ENCODE results near the gene RHBDF2. TPM values are rescaled to one million over a fixed set of nuclear protein-coding genes. Genes with fewer than 3 reads are reported as not detected.

The RHBDF2 gene
- total RNA-seq, 2 donors from 2014 or later: 91.6 to 153 TPM

DNA sequence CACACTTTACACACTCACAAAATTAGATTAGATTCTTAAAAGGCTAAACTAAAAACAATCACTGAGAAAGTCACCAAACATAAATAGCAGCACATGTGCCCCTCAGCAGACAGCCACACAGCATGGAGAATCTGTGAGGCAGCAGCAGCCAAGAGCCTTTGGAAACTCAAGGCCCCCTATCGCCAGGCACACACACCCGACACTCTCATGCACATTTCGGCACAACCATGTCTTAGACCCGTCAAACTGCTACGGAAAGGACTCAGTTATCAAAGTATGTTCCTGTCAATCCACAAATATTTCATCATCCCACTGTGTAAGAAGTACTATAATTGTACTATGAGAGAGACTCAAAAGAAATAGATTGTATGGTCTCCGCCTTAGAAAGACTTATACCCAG, 69.2 kb downstream of the RHBDF2 start:
- H3K4me3 ChIP-seq: no peak overlapping the region
- DNase-seq (ENCODE audit: low spot score) (no peak), ATAC-seq (ENCODE audit: insufficient number of reproducible peaks, low FRiP score, low read depth) (no peak)
- peaks cover 3 to 14% of the 10 kb centered on the region in 2 donors for H3K4me1 ChIP-seq (ENCODE audit: control insufficient read depth in 1 of 2, low read depth in 2 of 2)
- no peak overlapping the region for H3K27ac ChIP-seq
- TF ChIP-seq, protein P1, sequence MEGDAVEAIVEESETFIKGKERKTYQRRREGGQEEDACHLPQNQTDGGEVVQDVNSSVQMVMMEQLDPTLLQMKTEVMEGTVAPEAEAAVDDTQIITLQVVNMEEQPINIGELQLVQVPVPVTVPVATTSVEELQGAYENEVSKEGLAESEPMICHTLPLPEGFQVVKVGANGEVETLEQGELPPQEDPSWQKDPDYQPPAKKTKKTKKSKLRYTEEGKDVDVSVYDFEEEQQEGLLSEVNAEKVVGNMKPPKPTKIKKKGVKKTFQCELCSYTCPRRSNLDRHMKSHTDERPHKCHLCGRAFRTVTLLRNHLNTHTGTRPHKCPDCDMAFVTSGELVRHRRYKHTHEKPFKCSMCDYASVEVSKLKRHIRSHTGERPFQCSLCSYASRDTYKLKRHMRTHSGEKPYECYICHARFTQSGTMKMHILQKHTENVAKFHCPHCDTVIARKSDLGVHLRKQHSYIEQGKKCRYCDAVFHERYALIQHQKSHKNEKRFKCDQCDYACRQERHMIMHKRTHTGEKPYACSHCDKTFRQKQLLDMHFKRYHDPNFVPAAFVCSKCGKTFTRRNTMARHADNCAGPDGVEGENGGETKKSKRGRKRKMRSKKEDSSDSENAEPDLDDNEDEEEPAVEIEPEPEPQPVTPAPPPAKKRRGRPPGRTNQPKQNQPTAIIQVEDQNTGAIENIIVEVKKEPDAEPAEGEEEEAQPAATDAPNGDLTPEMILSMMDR (IDR thresholded peaks at IDR 0.05): no peak
- H3K27me3 ChIP-seq (replicated peaks; ENCODE audit: insufficient read depth): no peaks in the 10 kb centered on the region
- H3K36me3 ChIP-seq: peaks cover 5% of the 10 kb centered on the region
- no peaks in the 10 kb centered on the region for H3K9me3 ChIP-seq

DNA sequence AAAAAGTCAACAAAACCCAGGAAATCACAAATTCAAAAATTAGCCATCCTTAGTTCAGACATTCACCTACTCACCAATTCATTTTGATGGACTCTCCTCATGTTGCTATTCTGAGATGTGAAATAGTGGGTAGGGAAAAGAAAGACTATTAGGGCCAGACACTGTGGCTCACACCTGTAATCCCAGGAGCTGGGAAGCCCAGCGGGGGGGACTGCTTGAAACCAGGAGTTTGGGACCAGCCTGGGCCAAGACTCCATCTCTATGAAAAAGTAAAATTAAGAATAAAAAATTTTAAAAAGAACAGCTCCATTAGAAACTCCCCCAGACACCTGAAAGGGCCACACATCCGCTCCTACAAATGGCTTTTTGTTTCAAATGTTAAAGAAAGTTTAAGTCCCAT, 69.7 kb downstream of the RHBDF2 start:
- Histone ChIP-seq H3K27me3 (replicated peaks; ENCODE audit: insufficient read depth) (no peaks in the 10 kb centered on the region), H3K9me3 (no peaks in the 10 kb centered on the region), H3K4me1 (ENCODE audit: control insufficient read depth in 1 of 2, low read depth in 2 of 2) (peaks cover 3 to 14% of the 10 kb centered on the region in 2 donors), H3K36me3 (peaks cover 5% of the 10 kb centered on the region), H3K4me3 (no peak overlapping the region), H3K27ac (no peak overlapping the region)
- no peak for ATAC-seq (ENCODE audit: insufficient number of reproducible peaks, low FRiP score, low read depth)
- TF ChIP-seq, protein P1 (IDR thresholded peaks at IDR 0.05): no peak
- no peak for DNase-seq (ENCODE audit: low spot score)

DNA sequence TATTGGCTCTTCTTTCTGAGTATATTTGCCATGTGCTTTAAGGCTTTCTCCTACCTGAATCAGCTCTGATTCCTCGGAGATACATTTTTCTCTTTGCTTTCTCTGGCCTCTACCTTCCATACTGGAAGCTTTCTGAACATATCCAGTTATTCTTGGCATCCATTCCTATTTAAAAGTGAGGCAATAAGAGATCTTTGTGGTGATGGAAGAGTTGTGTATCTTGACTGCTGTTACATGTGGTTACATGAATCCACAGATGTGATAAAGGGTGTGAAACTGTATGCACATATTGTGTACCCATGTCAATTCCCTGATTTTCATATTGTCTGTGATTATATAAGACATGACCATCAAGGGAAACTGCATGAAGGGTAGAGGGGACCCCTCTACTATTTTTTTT, 72.7 kb downstream of the RHBDF2 start:
- Histone ChIP-seq H3K27me3 (replicated peaks; ENCODE audit: insufficient read depth) (no peaks in the 10 kb centered on the region), H3K36me3 (peaks cover 5% of the 10 kb centered on the region), H3K27ac (no peak overlapping the region), H3K4me1 (ENCODE audit: control insufficient read depth in 1 of 2, low read depth in 2 of 2) (peaks cover 3 to 14% of the 10 kb centered on the region in 2 donors), H3K9me3 (no peaks in the 10 kb centered on the region), H3K4me3 (no peak overlapping the region)
- no peak for DNase-seq (ENCODE audit: low spot score)
- no peak for ATAC-seq (ENCODE audit: insufficient number of reproducible peaks, low FRiP score, low read depth)
- TF ChIP-seq, protein P1 (IDR thresholded peaks at IDR 0.05): no peak

DNA sequence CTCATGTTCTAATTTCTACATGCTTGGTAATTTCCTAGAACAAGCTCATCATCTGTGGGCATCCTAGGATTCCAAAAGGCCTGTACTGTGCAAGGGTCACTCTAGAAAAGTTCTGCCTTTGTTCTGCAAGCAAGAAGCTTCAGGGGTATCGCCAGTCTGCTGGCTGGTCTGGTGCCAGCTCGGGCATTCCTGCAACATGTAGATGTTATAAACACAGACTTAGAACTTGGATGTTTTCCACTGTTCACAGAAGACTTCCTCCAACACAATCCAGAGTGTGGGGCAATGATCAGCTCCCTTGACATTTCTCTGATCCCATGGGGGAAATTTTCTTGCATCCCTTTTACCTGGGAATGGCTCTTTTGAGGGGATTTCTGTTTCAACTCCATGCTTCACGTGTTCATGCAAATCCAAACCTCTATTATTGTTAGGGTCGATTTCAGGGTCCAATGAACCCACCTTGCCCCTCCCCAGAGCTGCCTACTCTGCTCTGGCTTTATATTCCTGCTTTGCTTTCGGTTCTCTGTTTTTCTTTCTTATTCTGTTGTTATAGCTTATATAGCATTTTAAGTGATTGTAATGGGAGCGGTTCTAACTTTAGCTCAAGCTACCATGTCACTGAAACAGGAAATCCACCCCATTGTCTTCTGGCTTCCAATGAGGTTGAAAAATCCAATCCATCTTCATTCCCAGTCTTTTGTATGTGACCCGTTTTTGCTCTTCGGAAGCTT, 73.6 kb downstream of the RHBDF2 start:
- H3K4me3 ChIP-seq: no peak overlapping the region
- no peaks in the 10 kb centered on the region for H3K9me3 ChIP-seq
- no peak for DNase-seq (ENCODE audit: low spot score)
- no peak overlapping the region for H3K27ac ChIP-seq
- TF ChIP-seq, protein P1 (IDR thresholded peaks at IDR 0.05): no peak
- H3K27me3 ChIP-seq (replicated peaks; ENCODE audit: insufficient read depth): no peaks in the 10 kb centered on the region
- peaks cover 3 to 14% of the 10 kb centered on the region in 2 donors for H3K4me1 ChIP-seq (ENCODE audit: control insufficient read depth in 1 of 2, low read depth in 2 of 2)
- H3K36me3 ChIP-seq: peaks cover 5% of the 10 kb centered on the region
- ATAC-seq (ENCODE audit: insufficient number of reproducible peaks, low FRiP score, low read depth): no peak

DNA sequence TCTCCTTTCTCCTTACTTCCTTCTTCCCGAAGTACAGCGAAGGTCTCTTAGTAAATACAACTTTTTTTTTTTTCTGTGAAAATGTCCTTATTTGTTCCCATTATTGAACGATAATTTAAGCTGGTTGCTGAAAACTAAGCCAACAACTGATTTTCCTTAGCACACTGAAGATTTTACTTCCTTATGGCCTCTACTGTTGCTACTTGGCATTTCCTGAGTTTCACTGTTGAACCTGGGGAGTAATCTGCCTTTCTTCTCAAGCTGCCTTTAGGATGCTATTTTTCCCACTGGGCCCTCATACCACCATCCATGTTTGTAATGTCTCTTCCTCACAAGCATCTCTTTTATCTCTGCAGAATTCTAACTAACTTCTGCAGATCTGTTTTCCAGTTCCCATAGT, 74.4 kb downstream of the RHBDF2 start:
- peaks cover 5% of the 10 kb centered on the region for H3K36me3 ChIP-seq
- ATAC-seq (ENCODE audit: insufficient number of reproducible peaks, low FRiP score, low read depth): no peak
- no peak for DNase-seq (ENCODE audit: low spot score)
- no peak overlapping the region for H3K27ac ChIP-seq
- H3K4me1 ChIP-seq (ENCODE audit: control insufficient read depth in 1 of 2, low read depth in 2 of 2): peaks cover 3 to 14% of the 10 kb centered on the region in 2 donors
- H3K27me3 ChIP-seq (replicated peaks; ENCODE audit: insufficient read depth): no peaks in the 10 kb centered on the region
- no peaks in the 10 kb centered on the region for H3K9me3 ChIP-seq
- TF ChIP-seq, protein P1 (IDR thresholded peaks at IDR 0.05): no peak
- H3K4me3 ChIP-seq: no peak overlapping the region

Data from thoracic aorta (tissue), 2 donors.